IMR-90 (cell line): ENCODE measurements around the gene SPATA12.

Source experiments
- CTCF ChIP-seq: conservative IDR thresholded peaks from 2 replicates; pipeline ENCODE4 v1.5.1; 2012; ENCODE audit warnings: mild to moderate bottlenecking, low read depth, low read length, improper control_type of control experiment
- POLR2A ChIP-seq: IDR thresholded peaks from 2 replicates; pipeline ENCODE4 v1.6.1; 2012; ENCODE audit warnings: mild to moderate bottlenecking, low read depth, low read length

- TF ChIP-seq POLR2A (no peak), CTCF (no peak)
Measured at GRCh38 chr3:57019057-57019456, 41.4 kb upstream of the SPATA12 start.
